C4-2B (cell line): ENCODE results near the gene DPYSL3.

Experiments used
- H3K27ac ChIP-seq: fragments of 450-650 bp; 2 replicates; pipeline ENCODE4 v1.5.1; 2017
- CTCF ChIP-seq: fragments of 450-650 bp; conservative IDR thresholded peaks from 2 replicates; pipeline ENCODE4 v1.5.1; 2017; ENCODE audit warnings: mild to moderate bottlenecking
- ZFX ChIP-seq: fragments of 450-650 bp; IDR thresholded peaks from 2 replicates; pipeline ENCODE4 v1.6.1; 2017

The DPYSL3 gene

GRCh38 chr5:147467973-147468508 lies 41.8 kb downstream of the DPYSL3 start:
- no peak overlapping the region for H3K27ac ChIP-seq
- TF ChIP-seq ZFX (no peak), CTCF (no peak)

- no peak overlapping the region for H3K27ac ChIP-seq
- TF ChIP-seq CTCF (no peak), ZFX (no peak)
Measured at GRCh38 chr5:147466360-147466980, 43.4 kb downstream of the DPYSL3 start.

- TF ChIP-seq ZFX (no peak), CTCF (no peak)
- no peak overlapping the region for H3K27ac ChIP-seq
Measured at GRCh38 chr5:147465747-147466146, 44.1 kb downstream of the DPYSL3 start.

- no peak overlapping the region for H3K27ac ChIP-seq
- TF ChIP-seq CTCF (peak; percentile 54), ZFX (no peak)
Measured at GRCh38 chr5:147464211-147464610, 45.7 kb downstream of the DPYSL3 start.

GRCh38 chr5:147461915-147462314 lies 48.0 kb downstream of the DPYSL3 start:
- no peak overlapping the region for H3K27ac ChIP-seq
- TF ChIP-seq CTCF: no peak
- TF ChIP-seq ZFX: no peak

- no peak overlapping the region for H3K27ac ChIP-seq
- TF ChIP-seq ZFX: no peak
- TF ChIP-seq CTCF: no peak
Measured at GRCh38 chr5:147460380-147460779, 49.5 kb downstream of the DPYSL3 start.

- H3K27ac ChIP-seq: no peak overlapping the region
- TF ChIP-seq ZFX: no peak
- TF ChIP-seq CTCF: no peak
Measured at GRCh38 chr5:147458581-147458980, 51.3 kb downstream of the DPYSL3 start.
